Measurements from ENCODE around the gene SH3D21.

GRCh38 chr1:36323636-36324352 is 17.6 kb downstream of the SH3D21 start, which contains the start of gene EVA1B:
- TF ChIP-seq, protein P1, sequence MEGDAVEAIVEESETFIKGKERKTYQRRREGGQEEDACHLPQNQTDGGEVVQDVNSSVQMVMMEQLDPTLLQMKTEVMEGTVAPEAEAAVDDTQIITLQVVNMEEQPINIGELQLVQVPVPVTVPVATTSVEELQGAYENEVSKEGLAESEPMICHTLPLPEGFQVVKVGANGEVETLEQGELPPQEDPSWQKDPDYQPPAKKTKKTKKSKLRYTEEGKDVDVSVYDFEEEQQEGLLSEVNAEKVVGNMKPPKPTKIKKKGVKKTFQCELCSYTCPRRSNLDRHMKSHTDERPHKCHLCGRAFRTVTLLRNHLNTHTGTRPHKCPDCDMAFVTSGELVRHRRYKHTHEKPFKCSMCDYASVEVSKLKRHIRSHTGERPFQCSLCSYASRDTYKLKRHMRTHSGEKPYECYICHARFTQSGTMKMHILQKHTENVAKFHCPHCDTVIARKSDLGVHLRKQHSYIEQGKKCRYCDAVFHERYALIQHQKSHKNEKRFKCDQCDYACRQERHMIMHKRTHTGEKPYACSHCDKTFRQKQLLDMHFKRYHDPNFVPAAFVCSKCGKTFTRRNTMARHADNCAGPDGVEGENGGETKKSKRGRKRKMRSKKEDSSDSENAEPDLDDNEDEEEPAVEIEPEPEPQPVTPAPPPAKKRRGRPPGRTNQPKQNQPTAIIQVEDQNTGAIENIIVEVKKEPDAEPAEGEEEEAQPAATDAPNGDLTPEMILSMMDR (IDR thresholded peaks at IDR 0.05) = no peak
- peak in 1 of 2 donors; percentile 4 for TF ChIP-seq POLR2A (IDR thresholded peaks at IDR 0.05)
